ENCODE data around the gene POU2F2.

Gene POU2F2

DNA sequence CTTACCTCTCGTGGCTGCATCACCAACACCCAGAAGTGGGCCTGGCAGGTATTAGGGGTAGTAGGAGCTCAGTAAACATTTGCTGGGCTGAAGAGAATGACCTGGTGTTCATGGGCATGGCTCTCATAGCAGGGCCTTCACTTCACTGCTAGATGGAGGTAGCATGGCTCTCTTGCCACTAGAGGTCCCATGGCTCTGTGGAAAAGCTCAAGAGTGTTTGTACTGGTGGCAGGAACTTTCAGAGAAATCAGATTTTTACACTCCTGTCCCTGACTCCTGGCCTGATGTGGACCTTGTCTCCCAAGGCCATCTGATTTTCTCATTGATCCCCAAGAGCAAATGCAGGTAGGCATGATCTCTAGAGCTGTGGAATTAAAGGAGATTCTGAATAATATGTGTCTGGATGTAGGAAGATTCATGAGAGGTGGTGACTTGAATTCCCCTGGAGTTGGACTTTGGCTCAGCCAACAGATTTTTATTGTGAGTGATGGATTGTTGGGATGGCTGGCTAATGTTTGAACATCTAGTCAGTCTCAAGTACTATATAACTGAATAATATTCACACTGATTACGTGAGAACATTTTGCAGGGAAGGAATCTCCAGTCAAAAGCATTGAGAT lies 50.6 kb downstream of the POU2F2 start:
- Histone ChIP-seq H3K4me1 (ENCODE audit: insufficient read depth, low read length) (peaks cover 16% of the 10 kb centered on the region), H4K20me1 (ENCODE audit: insufficient read depth, low read length) (peaks cover 60% of the 10 kb centered on the region), H3K36me3 (ENCODE audit: insufficient read depth, low read length) (peaks cover 51% of the 10 kb centered on the region), H3K27me3 (ENCODE audit: insufficient read depth, low read length, poor library complexity) (no peaks in the 10 kb centered on the region), H3K79me2 (ENCODE audit: insufficient read depth, low read length) (peaks cover 48% of the 10 kb centered on the region), H3K9me3 (ENCODE audit: insufficient read depth, low read length, severe bottlenecking) (no peaks in the 10 kb centered on the region), H3K4me3 (ENCODE audit: low read depth in 1 of 2, low read length in 2 of 2) (no peak overlapping the region), H3K27ac (ENCODE audit: low read length) (no peak overlapping the region), H2AFZ (ENCODE audit: low read depth, low read length) (no peak overlapping the region), H3K9ac (ENCODE audit: low read depth, low read length) (no peak overlapping the region), H3K4me2 (ENCODE audit: insufficient read depth, low read length) (no peak overlapping the region)
- DNase-seq (no peak), ATAC-seq (ENCODE audit: insufficient read depth, low read depth) (peak; percentile 66; the same call in 2 of the 3 replicates)
- TF ChIP-seq CTCF (IDR thresholded peaks at IDR 0.05; ENCODE audit: borderline replicate concordance, extremely low read depth, low read length, poor library complexity, severe bottlenecking) (peak; percentile 59), EZH2 (IDR thresholded peaks at IDR 0.05; ENCODE audit: borderline replicate concordance, low read depth, low read length, severe bottlenecking) (no peak)

- Histone ChIP-seq H2AFZ (ENCODE audit: low read depth, low read length) (no peak overlapping the region), H3K4me2 (ENCODE audit: insufficient read depth, low read length) (no peak overlapping the region), H4K20me1 (ENCODE audit: insufficient read depth, low read length) (peaks cover 64% of the 10 kb centered on the region), H3K27me3 (ENCODE audit: insufficient read depth, low read length, poor library complexity) (no peaks in the 10 kb centered on the region), H3K27ac (ENCODE audit: low read length) (no peak overlapping the region), H3K4me1 (ENCODE audit: insufficient read depth, low read length) (peaks cover 18% of the 10 kb centered on the region), H3K36me3 (ENCODE audit: insufficient read depth, low read length) (peaks cover 51% of the 10 kb centered on the region), H3K9ac (ENCODE audit: low read depth, low read length) (no peak overlapping the region), H3K79me2 (ENCODE audit: insufficient read depth, low read length) (peaks cover 56% of the 10 kb centered on the region), H3K4me3 (ENCODE audit: low read depth in 1 of 2, low read length in 2 of 2) (no peak overlapping the region), H3K9me3 (ENCODE audit: insufficient read depth, low read length, severe bottlenecking) (no peaks in the 10 kb centered on the region)
- no peak for TF ChIP-seq EZH2 (IDR thresholded peaks at IDR 0.05; ENCODE audit: borderline replicate concordance, low read depth, low read length, severe bottlenecking)
- TF ChIP-seq CTCF (IDR thresholded peaks at IDR 0.05; ENCODE audit: borderline replicate concordance, extremely low read depth, low read length, poor library complexity, severe bottlenecking), result no peak
- DNase-seq, result no peak
- ATAC-seq (ENCODE audit: insufficient read depth, low read depth), result no peak
Observed at GRCh38 chr19:42080764-42081375, 51.4 kb downstream of the POU2F2 start.

GRCh38 chr19:42079886-42080763 lies 52.1 kb downstream of the POU2F2 start:
- Histone ChIP-seq H3K4me1 (ENCODE audit: insufficient read depth, low read length) (peaks cover 19% of the 10 kb centered on the region), H3K9me3 (ENCODE audit: insufficient read depth, low read length, severe bottlenecking) (no peaks in the 10 kb centered on the region), H3K36me3 (ENCODE audit: insufficient read depth, low read length) (peaks cover 51% of the 10 kb centered on the region), H3K27me3 (ENCODE audit: insufficient read depth, low read length, poor library complexity) (no peaks in the 10 kb centered on the region), H3K9ac (ENCODE audit: low read depth, low read length) (no peak overlapping the region), H3K79me2 (ENCODE audit: insufficient read depth, low read length) (peaks cover 60% of the 10 kb centered on the region), H3K4me2 (ENCODE audit: insufficient read depth, low read length) (no peak overlapping the region), H4K20me1 (ENCODE audit: insufficient read depth, low read length) (peaks cover 64% of the 10 kb centered on the region), H3K27ac (ENCODE audit: low read length) (no peak overlapping the region), H2AFZ (ENCODE audit: low read depth, low read length) (no peak overlapping the region), H3K4me3 (ENCODE audit: low read depth in 1 of 2, low read length in 2 of 2) (no peak overlapping the region)
- TF ChIP-seq CTCF (IDR thresholded peaks at IDR 0.05; ENCODE audit: borderline replicate concordance, extremely low read depth, low read length, poor library complexity, severe bottlenecking) (no peak), EZH2 (IDR thresholded peaks at IDR 0.05; ENCODE audit: borderline replicate concordance, low read depth, low read length, severe bottlenecking) (no peak)
- DNase-seq, result no peak
- ATAC-seq (ENCODE audit: insufficient read depth, low read depth), result no peak
